ENCODE measurements around the gene LTBP2.
A peak's percentile ranks its signal among the peaks of the same experiment; 100 is the strongest.

The LTBP2 gene

GRCh38 chr14:74507085-74507484 is 105.0 kb downstream of the LTBP2 start:
- Histone ChIP-seq H3K4me1 (ENCODE audit: control insufficient read depth, insufficient read depth, low read length) (peaks cover 19% of the 10 kb centered on the region), H3K27me3 (replicated peaks; ENCODE audit: control insufficient read depth, insufficient read depth, low read length) (no peaks in the 10 kb centered on the region), H3K4me3 (ENCODE audit: low read length) (no peak overlapping the region), H3K9ac (ENCODE audit: low read length) (no peak overlapping the region), H3K36me3 (ENCODE audit: control insufficient read depth, insufficient read depth, low read length, severe bottlenecking) (peaks cover 62% of the 10 kb centered on the region), H3K9me3 (ENCODE audit: control insufficient read depth, low read length) (no peaks in the 10 kb centered on the region)
- DNase-seq (ENCODE audit: low read depth): no peak

DNA sequence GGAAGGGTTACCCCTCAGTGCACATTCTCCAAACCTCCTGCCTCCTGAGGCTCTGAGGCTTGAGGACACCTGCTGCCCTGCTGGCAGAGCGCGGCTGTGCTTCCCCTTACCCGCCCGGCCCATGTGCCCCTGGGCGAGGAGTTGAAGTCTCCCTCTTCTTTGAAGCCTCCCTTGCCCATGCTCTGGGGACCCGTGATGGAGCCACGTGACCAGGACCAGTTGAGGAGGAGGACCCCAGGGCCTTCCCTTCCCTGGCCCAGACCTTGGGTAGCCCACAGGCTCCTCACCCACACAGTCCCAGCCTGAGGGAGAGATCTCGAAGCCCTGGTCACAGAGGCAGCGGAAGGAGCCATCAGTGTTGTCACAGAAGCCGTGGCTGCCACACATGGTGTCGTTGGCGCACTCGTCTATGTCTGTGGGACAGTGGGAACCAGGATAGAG is 105.6 kb downstream of the LTBP2 start:
- Histone ChIP-seq H3K9me3 (ENCODE audit: control insufficient read depth, low read length) (no peaks in the 10 kb centered on the region), H3K4me1 (ENCODE audit: control insufficient read depth, insufficient read depth, low read length) (peaks cover 13% of the 10 kb centered on the region)
- no peak for DNase-seq (ENCODE audit: low read depth)

DNA sequence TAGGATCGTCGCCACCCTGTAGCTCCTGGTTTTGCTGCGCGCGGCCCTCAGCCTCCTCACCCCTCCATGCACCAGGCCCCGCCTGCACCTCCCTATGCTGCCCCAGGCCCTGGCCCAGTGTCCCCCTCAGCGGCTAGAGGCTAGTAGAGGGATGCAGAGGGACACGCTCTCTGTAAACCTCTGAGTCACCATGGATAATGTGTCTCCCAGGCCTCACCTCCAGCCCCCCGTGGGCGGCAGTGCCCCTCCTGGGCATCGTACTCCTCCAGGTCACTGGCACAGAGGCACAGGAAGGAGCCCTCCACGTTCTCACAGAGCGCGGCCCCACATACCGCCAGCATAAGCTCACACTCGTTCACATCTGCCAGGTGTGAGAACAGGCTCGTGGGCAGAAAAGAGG is 106.2 kb downstream of the LTBP2 start:
- Histone ChIP-seq H3K9ac (ENCODE audit: low read length) (no peak overlapping the region), H3K4me1 (ENCODE audit: control insufficient read depth, insufficient read depth, low read length) (peaks cover 7% of the 10 kb centered on the region), H3K4me3 (ENCODE audit: low read length) (no peak overlapping the region), H3K36me3 (ENCODE audit: control insufficient read depth, insufficient read depth, low read length, severe bottlenecking) (peaks cover 65% of the 10 kb centered on the region), H3K27me3 (replicated peaks; ENCODE audit: control insufficient read depth, insufficient read depth, low read length) (no peaks in the 10 kb centered on the region), H3K9me3 (ENCODE audit: control insufficient read depth, low read length) (no peaks in the 10 kb centered on the region)
- DNase-seq (ENCODE audit: low read depth): no peak

More for the DNA sequence above, 105.6 kb downstream of the LTBP2 start:
- Histone ChIP-seq H3K27me3 (replicated peaks; ENCODE audit: control insufficient read depth, insufficient read depth, low read length) (no peaks in the 10 kb centered on the region), H3K4me3 (ENCODE audit: low read length) (no peak overlapping the region), H3K9ac (ENCODE audit: low read length) (no peak overlapping the region), H3K36me3 (ENCODE audit: control insufficient read depth, insufficient read depth, low read length, severe bottlenecking) (peaks cover 65% of the 10 kb centered on the region)

- DNase-seq (ENCODE audit: low read depth): no peak
- Histone ChIP-seq H3K9me3 (ENCODE audit: control insufficient read depth, low read length) (no peaks in the 10 kb centered on the region), H3K27me3 (replicated peaks; ENCODE audit: control insufficient read depth, insufficient read depth, low read length) (no peaks in the 10 kb centered on the region), H3K9ac (ENCODE audit: low read length) (no peak overlapping the region), H3K4me3 (ENCODE audit: low read length) (no peak overlapping the region), H3K36me3 (ENCODE audit: control insufficient read depth, insufficient read depth, low read length, severe bottlenecking) (peaks cover 70% of the 10 kb centered on the region), H3K4me1 (ENCODE audit: control insufficient read depth, insufficient read depth, low read length) (no peaks in the 10 kb centered on the region)
These were observed 106.9 kb downstream of the LTBP2 start for GRCh38 chr14:74504874-74505720.

DNA sequence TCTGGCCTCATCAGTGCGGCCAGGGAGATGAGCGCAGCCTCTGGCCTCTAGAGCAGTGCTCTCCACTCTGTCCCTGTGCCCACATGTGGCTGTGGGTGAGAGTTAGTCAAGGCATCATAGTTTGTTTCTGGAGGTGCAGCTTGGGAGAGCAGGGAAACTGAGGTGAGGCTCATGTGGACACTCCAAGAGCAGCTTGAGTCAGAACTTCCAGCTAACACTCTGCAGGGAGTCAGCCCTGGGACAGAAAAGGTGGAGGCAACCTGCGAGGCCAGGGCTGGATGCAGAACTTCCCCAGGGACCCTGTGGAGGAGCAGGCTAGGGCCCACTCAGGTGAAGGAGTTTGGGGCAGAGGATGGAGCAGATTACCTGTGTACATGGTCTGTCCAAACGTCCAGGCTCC is 107.6 kb downstream of the LTBP2 start:
- H3K9ac ChIP-seq (ENCODE audit: low read length): no peak overlapping the region
- H3K4me1 ChIP-seq (ENCODE audit: control insufficient read depth, insufficient read depth, low read length): no peaks in the 10 kb centered on the region
- DNase-seq (ENCODE audit: low read depth): no peak
- no peak overlapping the region for H3K4me3 ChIP-seq (ENCODE audit: low read length)
- no peaks in the 10 kb centered on the region for H3K9me3 ChIP-seq (ENCODE audit: control insufficient read depth, low read length)
- no peaks in the 10 kb centered on the region for H3K27me3 ChIP-seq (replicated peaks; ENCODE audit: control insufficient read depth, insufficient read depth, low read length)
- H3K36me3 ChIP-seq (ENCODE audit: control insufficient read depth, insufficient read depth, low read length, severe bottlenecking): peaks cover 68% of the 10 kb centered on the region

GRCh38 chr14:74503938-74504335 is 108.1 kb downstream of the LTBP2 start:
- H3K4me3 ChIP-seq (ENCODE audit: low read length): no peak overlapping the region
- no peaks in the 10 kb centered on the region for H3K27me3 ChIP-seq (replicated peaks; ENCODE audit: control insufficient read depth, insufficient read depth, low read length)
- H3K9me3 ChIP-seq (ENCODE audit: control insufficient read depth, low read length): no peaks in the 10 kb centered on the region
- peaks cover under 1% of the 10 kb centered on the region for H3K4me1 ChIP-seq (ENCODE audit: control insufficient read depth, insufficient read depth, low read length)
- H3K36me3 ChIP-seq (ENCODE audit: control insufficient read depth, insufficient read depth, low read length, severe bottlenecking): peaks cover 68% of the 10 kb centered on the region
- no peak for DNase-seq (ENCODE audit: low read depth)
- no peak overlapping the region for H3K9ac ChIP-seq (ENCODE audit: low read length)

GRCh38 chr14:74503291-74503937 is 108.6 kb downstream of the LTBP2 start:
- Histone ChIP-seq H3K4me3 (ENCODE audit: low read length) (no peak overlapping the region), H3K36me3 (ENCODE audit: control insufficient read depth, insufficient read depth, low read length, severe bottlenecking) (peaks cover 64% of the 10 kb centered on the region), H3K9me3 (ENCODE audit: control insufficient read depth, low read length) (no peaks in the 10 kb centered on the region), H3K27me3 (replicated peaks; ENCODE audit: control insufficient read depth, insufficient read depth, low read length) (no peaks in the 10 kb centered on the region), H3K9ac (ENCODE audit: low read length) (no peak overlapping the region), H3K4me1 (ENCODE audit: control insufficient read depth, insufficient read depth, low read length) (peaks cover 5% of the 10 kb centered on the region)
- no peak for DNase-seq (ENCODE audit: low read depth)

GRCh38 chr14:74502236-74503019 is 109.6 kb downstream of the LTBP2 start:
- peaks cover 55% of the 10 kb centered on the region for H3K36me3 ChIP-seq (ENCODE audit: control insufficient read depth, insufficient read depth, low read length, severe bottlenecking)
- no peaks in the 10 kb centered on the region for H3K27me3 ChIP-seq (replicated peaks; ENCODE audit: control insufficient read depth, insufficient read depth, low read length)
- peaks cover 8% of the 10 kb centered on the region for H3K4me1 ChIP-seq (ENCODE audit: control insufficient read depth, insufficient read depth, low read length)
- peak; percentile 25 for DNase-seq (ENCODE audit: low read depth)
- H3K9me3 ChIP-seq (ENCODE audit: control insufficient read depth, low read length): no peaks in the 10 kb centered on the region
- H3K4me3 ChIP-seq (ENCODE audit: low read length): no peak overlapping the region
- H3K9ac ChIP-seq (ENCODE audit: low read length): no peak overlapping the region

- Histone ChIP-seq H3K27me3 (replicated peaks; ENCODE audit: control insufficient read depth, insufficient read depth, low read length) (no peaks in the 10 kb centered on the region), H3K36me3 (ENCODE audit: control insufficient read depth, insufficient read depth, low read length, severe bottlenecking) (peaks cover 47% of the 10 kb centered on the region), H3K4me1 (ENCODE audit: control insufficient read depth, insufficient read depth, low read length) (peaks cover 10% of the 10 kb centered on the region), H3K9ac (ENCODE audit: low read length) (no peak overlapping the region), H3K9me3 (ENCODE audit: control insufficient read depth, low read length) (no peaks in the 10 kb centered on the region), H3K4me3 (ENCODE audit: low read length) (no peak overlapping the region)
- no peak for DNase-seq (ENCODE audit: low read depth)
These were observed 110.3 kb downstream of the LTBP2 start for GRCh38 chr14:74501691-74502090.

DNA sequence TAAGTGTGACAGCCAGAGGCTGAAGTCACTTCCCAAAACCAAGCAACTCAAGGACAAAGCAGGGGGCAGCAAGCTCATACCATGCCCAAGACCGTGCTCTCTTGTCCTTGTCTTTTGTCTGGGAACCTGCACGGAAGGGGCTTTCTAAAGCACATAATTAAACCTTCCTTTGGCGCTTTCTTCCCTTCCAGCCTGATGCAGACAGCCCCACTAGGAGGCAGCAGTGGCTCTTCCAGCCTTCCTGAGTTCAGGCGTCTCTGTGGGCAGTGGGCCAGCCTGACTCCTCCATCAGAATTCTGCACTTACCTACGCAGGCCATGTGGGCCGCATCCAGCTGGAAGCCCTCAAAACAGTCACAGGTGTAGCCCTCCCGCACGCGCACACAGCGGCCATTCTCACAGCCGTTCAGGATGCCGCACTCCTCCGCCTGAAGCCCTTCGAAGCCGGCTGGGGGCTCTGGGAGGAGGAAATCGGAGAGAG is 110.9 kb downstream of the LTBP2 start:
- Histone ChIP-seq H3K9me3 (ENCODE audit: control insufficient read depth, low read length) (no peaks in the 10 kb centered on the region), H3K4me3 (ENCODE audit: low read length) (no peak overlapping the region), H3K9ac (ENCODE audit: low read length) (no peak overlapping the region), H3K36me3 (ENCODE audit: control insufficient read depth, insufficient read depth, low read length, severe bottlenecking) (peaks cover 42% of the 10 kb centered on the region), H3K27me3 (replicated peaks; ENCODE audit: control insufficient read depth, insufficient read depth, low read length) (no peaks in the 10 kb centered on the region), H3K4me1 (ENCODE audit: control insufficient read depth, insufficient read depth, low read length) (peaks cover 10% of the 10 kb centered on the region)
- DNase-seq (ENCODE audit: low read depth): peak; percentile 81
